HG02970 (cell line): Measurements from ENCODE around the gene USH2A.

Source experiments
- ATAC-seq: cut with Tn5 transposase; IDR thresholded peaks from one replicate; pipeline ENCODE4 v1.9.1; 2021; ENCODE audit warnings: mild to moderate bottlenecking, moderate library complexity, moderate number of reproducible peaks; ENCODE audit not compliant: unreplicated experiment, low FRiP score

USH2A gene

GRCh38 chr1:215987092-215987875, 436.0 kb downstream of the USH2A start:
- ATAC-seq: no peak

GRCh38 chr1:215986401-215986800, 436.8 kb downstream of the USH2A start:
- ATAC-seq: no peak

- ATAC-seq: no peak
These were observed 439.6 kb downstream of the USH2A start for GRCh38 chr1:215983680-215984079.

GRCh38 chr1:215971793-215972441, 451.3 kb downstream of the USH2A start:
- no peak for ATAC-seq

GRCh38 chr1:215970406-215970805, 452.8 kb downstream of the USH2A start:
- ATAC-seq: no peak

- ATAC-seq: no peak
These were observed 459.6 kb downstream of the USH2A start for GRCh38 chr1:215963621-215964020.

GRCh38 chr1:215963040-215963439, 460.2 kb downstream of the USH2A start:
- no peak for ATAC-seq

- no peak for ATAC-seq
These were observed 464.4 kb downstream of the USH2A start for GRCh38 chr1:215958841-215959240.

GRCh38 chr1:215957663-215958062, 465.6 kb downstream of the USH2A start:
- ATAC-seq: no peak

GRCh38 chr1:215932558-215932957, 490.7 kb downstream of the USH2A start:
- no peak for ATAC-seq

- no peak for ATAC-seq
These were observed 496.6 kb downstream of the USH2A start for GRCh38 chr1:215926670-215927069.

GRCh38 chr1:215923129-215923824, 500.0 kb downstream of the USH2A start:
- ATAC-seq: no peak

GRCh38 chr1:215911406-215911968, 511.8 kb downstream of the USH2A start:
- ATAC-seq: no peak

- ATAC-seq: no peak
These were observed 517.6 kb downstream of the USH2A start for GRCh38 chr1:215905493-215906115.

GRCh38 chr1:215900684-215901083, 522.6 kb downstream of the USH2A start:
- ATAC-seq: no peak

- no peak for ATAC-seq
These were observed 523.3 kb downstream of the USH2A start for GRCh38 chr1:215899901-215900300.

GRCh38 chr1:215895893-215896292, 527.4 kb downstream of the USH2A start:
- no peak for ATAC-seq

- no peak for ATAC-seq
These were observed 528.0 kb downstream of the USH2A start for GRCh38 chr1:215895276-215895675.

GRCh38 chr1:215894617-215895016, 528.6 kb downstream of the USH2A start:
- no peak for ATAC-seq

- no peak for ATAC-seq
These were observed 531.8 kb downstream of the USH2A start for GRCh38 chr1:215891266-215892057.
